Hematopoietic multipotent progenitor cell treated with erythropoietin and hydrocortisone succinate and interleukin-3 and kit ligand, for 6 days (in vitro differentiated cells): ENCODE measurements around the gene CLDN5.

ENCODE experiments used
- DNase-seq: peaks from one replicate; pipeline ENCODE4 v3.0.0-alpha.2; 2015

The CLDN5 gene

DNA sequence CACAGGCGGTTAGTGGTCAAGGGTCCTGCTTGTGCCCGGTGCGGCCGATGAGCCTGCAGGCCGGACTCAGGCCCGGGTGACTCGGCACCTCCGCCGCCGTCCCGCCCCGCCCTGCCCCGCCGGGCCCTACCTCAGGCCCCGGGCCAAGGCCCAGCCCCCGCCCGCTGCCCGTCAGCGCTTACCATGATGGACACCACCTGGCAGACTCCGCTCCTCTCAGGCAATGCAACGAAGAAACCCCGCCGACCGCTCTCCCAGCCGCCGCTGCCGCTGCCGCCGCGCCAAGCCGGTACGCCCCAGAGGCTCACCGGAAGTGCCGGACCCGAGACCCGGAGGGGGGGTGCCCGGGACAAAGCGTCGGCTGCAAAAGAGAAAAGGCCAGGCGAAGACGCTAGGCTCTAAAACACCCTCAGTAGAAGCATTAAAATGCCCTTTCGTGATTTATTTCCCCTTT is 45.3 kb downstream of the CLDN5 start, which contains the start of gene UFD1:
Gene UFD1 (minus strand): TSS at position 293 of the 454 bp plus-strand sequence. CDS start 108 bp downstream, at position 185.
- DNase-seq: peak; percentile 86

DNA sequence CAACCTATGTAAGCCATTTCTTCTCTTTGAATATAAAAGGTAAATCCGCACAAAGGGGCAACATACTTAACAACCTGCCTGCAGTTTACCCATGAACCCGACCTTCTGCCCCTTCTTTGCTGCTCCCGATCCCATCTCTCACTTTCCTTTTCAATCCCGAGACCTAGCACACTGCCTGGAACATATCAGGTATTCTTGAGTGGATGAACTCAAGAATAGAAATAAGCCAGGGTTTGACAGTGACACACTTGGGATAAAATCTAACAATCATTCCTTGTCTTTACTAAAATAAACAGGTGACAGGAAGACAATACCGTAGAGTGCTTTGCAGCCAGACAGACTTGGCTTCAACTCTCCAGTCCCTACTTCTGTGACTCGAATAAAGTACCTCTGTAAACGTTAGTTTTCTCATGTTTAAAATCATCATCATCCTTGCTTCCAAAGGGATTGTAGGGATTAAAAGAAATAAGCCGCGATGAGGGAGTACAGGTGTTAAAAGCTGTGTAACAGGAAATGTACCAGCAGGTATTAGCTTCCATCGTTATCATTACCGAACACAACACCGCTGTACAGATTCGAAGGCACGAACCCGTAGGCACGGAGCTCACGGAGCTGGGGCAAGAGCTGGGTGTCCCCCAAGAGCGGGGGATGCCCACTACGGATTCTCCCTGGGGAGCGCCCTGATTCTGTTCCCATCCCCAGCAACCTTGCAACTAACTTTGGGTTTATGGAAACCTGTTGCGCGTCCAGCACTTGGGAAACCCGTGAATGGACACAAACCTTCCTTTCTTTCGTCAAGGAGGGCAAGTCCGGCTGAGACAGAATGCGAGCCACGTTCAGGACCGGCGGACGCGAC is 45.9 kb downstream of the CLDN5 start:
- peak; percentile 43 for DNase-seq

GRCh38 chr22:19477321-19478044 is 46.7 kb downstream of the CLDN5 start:
- DNase-seq: peak; percentile 64

DNA sequence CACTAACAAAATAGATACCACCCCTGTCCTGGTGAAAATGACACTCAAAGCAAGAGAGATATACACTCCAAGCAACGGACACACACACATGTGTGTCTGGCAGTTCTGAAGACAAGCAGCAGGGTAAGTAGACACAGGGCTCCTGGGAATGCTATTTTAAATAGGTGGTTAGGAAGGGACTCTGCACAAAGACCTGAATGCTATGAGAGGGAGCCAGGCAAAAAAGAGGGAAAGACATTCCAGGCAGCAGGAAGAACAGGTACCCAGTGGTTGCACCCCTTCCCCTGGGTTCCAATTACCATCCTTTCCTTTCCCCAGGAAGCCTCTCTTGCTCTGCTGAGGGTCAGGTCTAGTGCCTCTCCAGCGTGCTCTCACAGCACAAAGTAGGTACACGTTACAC is 48.2 kb downstream of the CLDN5 start:
- no peak for DNase-seq

- peak; percentile 19 for DNase-seq
Measured at GRCh38 chr22:19473578-19473977, 50.6 kb downstream of the CLDN5 start.
